ENCODE data around the gene FBXL19. TPM values are rescaled to one million over a fixed set of nuclear protein-coding genes. Genes with fewer than 3 reads are reported as not detected.

FBXL19 gene
- total and polyA plus RNA-seq, 4 donors, result 0.31 to 4.8 (median 2.7) TPM

GRCh38 chr16:30882429-30883310 lies 40.7 kb upstream of the FBXL19 start:
- Histone ChIP-seq H3K4me1 (ENCODE audit: control insufficient read depth in 4 of 4, insufficient read depth in 4 of 4, low read length in 3 of 4) (no peaks in the 10 kb centered on the region), H3K36me3 (ENCODE audit: control insufficient read depth in 4 of 4, insufficient read depth in 3 of 4, low read depth in 1 of 4, low read length in 3 of 4) (peaks cover 0 to 17% (median 9%) of the 10 kb centered on the region in 4 donors), H3K9me3 (ENCODE audit: control insufficient read depth in 4 of 4, low read length in 3 of 4) (no peaks in the 10 kb centered on the region), H3K27me3 (ENCODE audit: control insufficient read depth in 4 of 4, insufficient read depth in 4 of 4, low read length in 3 of 4) (no peaks in the 10 kb centered on the region), H3K4me3 (ENCODE audit: low read depth in 1 of 3, low read length in 3 of 3) (no peak overlapping the region), H3K27ac (ENCODE audit: low read depth in 1 of 2, low read length in 2 of 2) (no peak overlapping the region), H3K9ac (ENCODE audit: low read depth in 1 of 2, low read length in 2 of 2) (no peak overlapping the region)
- WGBS, result 86% methylated on average over 4 of the region's 4 CpGs
- no peak for DNase-seq (ENCODE audit: low spot score)
- TF ChIP-seq GABPA (IDR thresholded peaks at IDR 0.05 in 1 of 2, conservative IDR thresholded peaks at IDR 0.05 in 1 of 2) (no peak), MAX (IDR thresholded peaks at IDR 0.05) (no peak), FOXA2 (IDR thresholded peaks at IDR 0.05) (no peak), HNF4G (IDR thresholded peaks at IDR 0.05) (no peak), JUND (IDR thresholded peaks at IDR 0.05) (no peak), CTCF (IDR thresholded peaks at IDR 0.05; ENCODE audit: low read depth, low read length, missing input control) (no peak)

DNA sequence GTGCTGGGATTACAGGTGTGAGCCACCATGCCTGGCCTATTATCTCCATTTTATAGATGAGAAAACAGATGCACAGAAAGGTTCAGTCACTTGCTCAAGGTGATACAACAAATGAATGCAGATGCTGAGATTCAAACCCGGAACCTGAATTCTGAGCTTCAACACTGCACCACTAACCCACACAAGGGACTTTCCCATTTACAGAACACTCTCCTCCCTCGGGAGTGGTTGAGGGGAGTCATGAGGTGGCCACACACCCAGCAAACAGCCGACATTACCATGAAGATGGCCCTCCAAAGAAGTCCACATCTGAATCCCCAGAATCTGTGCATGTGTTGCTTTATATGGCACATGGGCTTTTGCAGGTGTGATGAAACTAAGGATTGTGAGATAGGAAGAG lies 38.6 kb upstream of the FBXL19 start:
- Histone ChIP-seq H3K27me3 (ENCODE audit: control insufficient read depth in 4 of 4, insufficient read depth in 4 of 4, low read length in 3 of 4) (no peaks in the 10 kb centered on the region), H3K4me1 (ENCODE audit: control insufficient read depth in 4 of 4, insufficient read depth in 4 of 4, low read length in 3 of 4) (no peaks in the 10 kb centered on the region), H3K4me3 (ENCODE audit: low read depth in 1 of 3, low read length in 3 of 3) (no peak overlapping the region), H3K9me3 (ENCODE audit: control insufficient read depth in 4 of 4, low read length in 3 of 4) (no peaks in the 10 kb centered on the region), H3K27ac (ENCODE audit: low read depth in 1 of 2, low read length in 2 of 2) (no peak overlapping the region), H3K9ac (ENCODE audit: low read depth in 1 of 2, low read length in 2 of 2) (no peak overlapping the region), H3K36me3 (ENCODE audit: control insufficient read depth in 4 of 4, insufficient read depth in 3 of 4, low read depth in 1 of 4, low read length in 3 of 4) (peaks cover 0 to 24% (median 10%) of the 10 kb centered on the region in 4 donors)
- no peak for DNase-seq (ENCODE audit: low spot score)
- 93% methylated on average over 3 of the region's 3 CpGs for WGBS
- TF ChIP-seq MAX (IDR thresholded peaks at IDR 0.05), result no peak
- no peak for TF ChIP-seq FOXA2 (IDR thresholded peaks at IDR 0.05)
- TF ChIP-seq YY1 (IDR thresholded peaks at IDR 0.05), result no peak
- TF ChIP-seq JUND (IDR thresholded peaks at IDR 0.05), result no peak
- TF ChIP-seq RAD21 (IDR thresholded peaks at IDR 0.05), result no peak
- TF ChIP-seq, protein P1, sequence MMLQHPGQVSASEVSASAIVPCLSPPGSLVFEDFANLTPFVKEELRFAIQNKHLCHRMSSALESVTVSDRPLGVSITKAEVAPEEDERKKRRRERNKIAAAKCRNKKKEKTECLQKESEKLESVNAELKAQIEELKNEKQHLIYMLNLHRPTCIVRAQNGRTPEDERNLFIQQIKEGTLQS (IDR thresholded peaks at IDR 0.05), result no peak
- no peak for TF ChIP-seq REST (IDR thresholded peaks at IDR 0.05)
- TF ChIP-seq HNF4A (conservative IDR thresholded peaks at IDR 0.05), result no peak
- no peak for TF ChIP-seq GABPA (IDR thresholded peaks at IDR 0.05 in 1 of 2, conservative IDR thresholded peaks at IDR 0.05 in 1 of 2)
